Endothelial cell of umbilical vein (primary cell): Measurements from ENCODE around the gene LGR4. TPM values are rescaled to one million over a fixed set of nuclear protein-coding genes. Genes with fewer than 3 reads are reported as not detected.

Experiments used
- BruUV-seq: library from RNA; stranded (reverse); fragments of 400-500 nt; replicated peaks from 2 replicates; lab custom pipeline; 2021; lab: Mats Ljungman, UMichigan
- CTCF ChIA-PET: fragments of 300-600, 350-600 bp; sonication (Branson Sonifier 250); formaldehyde crosslinking; loops from one replicate; lab custom pipeline; 2021; ENCODE audit warnings: antibody characterized with exemption, inconsistent platforms; lab: Charles Lee
- POLR2A ChIA-PET: fragments of 300-600, 350-600 bp; sonication (Branson Sonifier 250); formaldehyde crosslinking; loops from one replicate; lab custom pipeline; 2021; ENCODE audit warnings: antibody characterized with exemption, inconsistent platforms; lab: Charles Lee
- DNase-seq: peaks from one replicate; pipeline ENCODE4 v3.0.0-alpha.2; 2011; ENCODE audit warnings: low read depth, low spot score
- FAIRE-seq: peaks from 2 replicates; lab custom pipeline; 2011; peaks lifted over from hg19 to GRCh38; lab: Jason Lieb, UNC
- H2AFZ ChIP-seq: 2 replicates; pipeline ENCODE4 v1.6.0; 2012; ENCODE audit warnings: low read depth, low read length, control low read depth, inconsistent platforms
- H3K27ac ChIP-seq: 2 replicates; pipeline ENCODE4 v1.5.1; 2011; ENCODE audit warnings: low read depth, mild to moderate bottlenecking, control low read depth, low read length, moderate library complexity; ENCODE audit not compliant: insufficient read depth
- H3K27me3 ChIP-seq, 2 experiments: 2 replicates each; pipeline versions ENCODE4 v1.6.0 to v1.6.1; 2011; ENCODE audit warnings: low read length in 2 of 2, mixed read lengths in 1 of 2; ENCODE audit not compliant: control insufficient read depth in 2 of 2, insufficient read depth in 2 of 2
- H3K36me3 ChIP-seq, 2 experiments: 2 replicates in 1 of 2; 3 replicates in 1 of 2; pipeline ENCODE4 v1.5.1; 2011; ENCODE audit warnings: low read length in 2 of 2, mild to moderate bottlenecking in 1 of 2, moderate library complexity in 1 of 2; ENCODE audit not compliant: control insufficient read depth in 2 of 2, insufficient read depth in 2 of 2; ENCODE audit errors: extremely low read depth in 1 of 2
- H3K4me1 ChIP-seq: 3 replicates; pipeline ENCODE4 v1.5.1; 2011; ENCODE audit warnings: mild to moderate bottlenecking, low read length; ENCODE audit not compliant: control insufficient read depth, insufficient read depth; ENCODE audit errors: extremely low read depth
- H3K4me2 ChIP-seq: 2 replicates; pipeline ENCODE4 v1.6.1; 2011; ENCODE audit warnings: low read length, control low read depth, mixed read lengths; ENCODE audit not compliant: insufficient read depth
- H3K4me3 ChIP-seq, 3 experiments: fragments of 200-600 bp in 1 of 3; sonication (generic), shearing (Covaris generic) in 1 of 3; replicated peaks in 1 of 3; 2 replicates each; pipeline ENCODE4 v1.5.1; 2011 to 2016; ENCODE audit warnings: control low read depth in 3 of 3, low read length in 3 of 3, mild to moderate bottlenecking in 2 of 3, inconsistent platforms in 1 of 3, low read depth in 1 of 3, moderate library complexity in 1 of 3; ENCODE audit not compliant: insufficient read depth in 1 of 3
- H3K79me2 ChIP-seq: 2 replicates; pipeline ENCODE4 v1.6.0; 2012; ENCODE audit warnings: low read length, inconsistent platforms; ENCODE audit not compliant: control insufficient read depth, insufficient read depth
- H3K9ac ChIP-seq: replicated peaks from 2 replicates; pipeline ENCODE3; 2011; ENCODE audit warnings: low read length, control low read depth; ENCODE audit not compliant: insufficient read depth; ENCODE audit errors: extremely low read depth
- H3K9me1 ChIP-seq: replicated peaks from 3 replicates; pipeline ENCODE4 v1.6.0; 2011; ENCODE audit warnings: mild to moderate bottlenecking, low read length; ENCODE audit not compliant: control insufficient read depth, insufficient read depth; ENCODE audit errors: extremely low read depth
- H3K9me3 ChIP-seq: replicated peaks from 2 replicates; pipeline ENCODE4 v1.5.1; 2012; ENCODE audit warnings: low read length, inconsistent platforms; ENCODE audit not compliant: control insufficient read depth, insufficient read depth
- H4K20me1 ChIP-seq: replicated peaks from 2 replicates; pipeline ENCODE3; 2011; ENCODE audit warnings: mild to moderate bottlenecking, low read length; ENCODE audit not compliant: control insufficient read depth, insufficient read depth; ENCODE audit errors: extremely low read depth
- EZH2 ChIP-seq: IDR thresholded peaks from 2 replicates; pipeline ENCODE4 v1.6.1; 2012; ENCODE audit warnings: borderline replicate concordance, low read depth, mild to moderate bottlenecking, moderate library complexity, low read length, inconsistent platforms; ENCODE audit not compliant: severe bottlenecking
- FOS ChIP-seq: IDR thresholded peaks from 2 replicates; pipeline ENCODE4 v1.6.1; 2011; ENCODE audit warnings: mild to moderate bottlenecking, low read length, moderate library complexity, borderline replicate concordance; ENCODE audit not compliant: insufficient read depth
- MYC ChIP-seq: IDR thresholded peaks from one replicate; pipeline ENCODE4 v1.6.1; 2011; ENCODE audit warnings: mild to moderate bottlenecking, low read depth, low read length
- POLR2AphosphoS5 ChIP-seq: IDR thresholded peaks from 2 replicates; pipeline ENCODE4 v1.6.1; 2012; ENCODE audit warnings: low read depth, mild to moderate bottlenecking, control low read depth, low read length, moderate library complexity; ENCODE audit not compliant: insufficient read depth
- dilution Hi-C: fragments of 300-500 bp; cut with MboI; formaldehyde crosslinking; loops from one replicate; pipeline ENCODE4 v1.15.0; 2019; ENCODE audit warnings: low sequenced_read_pairs; ENCODE audit not compliant: extremely low pct_ligation_motif_present
- intact Hi-C: fragments of 100-400 bp; cut with micrococcal nuclease; formaldehyde crosslinking; loops from one replicate; pipeline ENCODE4 v1.10.0; 2022
- polyA plus RNA-seq, 4 experiments: library from polyadenylated mRNA; depleted of rRNA in 3 of 4; stranded (reverse) in 3 of 4; unstranded in 1 of 4; fragments of >200 nt; gene quantifications; 2 replicates each; pipeline versions ENCODE4 v1.2.1 to v1.2.3, GENCODE V29; 2011 to 2012; ENCODE audit warnings: missing spikeins in 1 of 4
- total RNA-seq: library from RNA; stranded (reverse); gene quantifications from 2 replicates; pipeline ENCODE4 v1.2.3, GENCODE V29; 2021
- TF ChIP-seq, protein P1 (sequence below), 2 donors: IDR thresholded peaks; 1 replicate in 1 of 2; 2 replicates in 1 of 2; pipeline ENCODE4 v1.5.1; 2011; ENCODE audit warnings: low read length in 2 of 2, mild to moderate bottlenecking in 2 of 2, moderate library complexity in 2 of 2, control low read depth in 1 of 2, inconsistent platforms in 1 of 2, low read depth in 1 of 2; ENCODE audit not compliant: insufficient read depth in 1 of 2; ENCODE audit errors: extremely low read depth in 1 of 2
- TF ChIP-seq, protein P2 (sequence below): IDR thresholded peaks from 2 replicates; pipeline ENCODE4 v1.6.1; 2011; ENCODE audit not compliant: insufficient read depth, insufficient read length

Gene LGR4
- total and polyA plus RNA-seq, 2 donors (not counting 3 experiments of a cell fraction or from before 2014, with no cell fraction given): 1.3 to 3.1 TPM

DNA sequence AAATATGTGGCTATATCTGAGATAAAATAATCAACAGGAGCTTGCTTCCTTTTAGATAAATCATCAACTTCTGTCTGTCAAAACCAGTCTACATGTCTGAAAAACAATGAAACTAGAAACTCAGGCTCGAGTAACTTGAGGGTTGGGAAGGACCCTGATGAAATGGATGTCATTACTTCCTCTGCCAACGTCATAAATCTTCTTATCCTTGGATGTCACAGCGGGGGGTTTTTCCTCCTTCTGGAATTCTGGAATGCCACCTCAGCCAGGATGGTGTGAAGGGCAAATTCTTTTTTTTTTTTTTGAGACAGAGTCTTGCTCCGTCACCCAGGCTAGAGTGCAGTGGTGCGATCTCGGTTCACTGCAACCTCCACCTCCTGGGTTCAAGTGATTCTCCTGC is 13.4 kb downstream of the LGR4 start:
- dilution Hi-C loops: no loop called here
- intact Hi-C loops: no loop called here
- Histone ChIP-seq H3K27ac (no peak overlapping the region), H3K9ac (no peak overlapping the region), H3K4me3 (no peak overlapping the region), H3K36me3 (no peaks in the 10 kb centered on the region), H3K4me1 (peaks cover 20% of the 10 kb centered on the region), H3K79me2 (no peaks in the 10 kb centered on the region), H4K20me1 (no peaks in the 10 kb centered on the region), H3K9me3 (no peaks in the 10 kb centered on the region), H3K27me3 (no peaks in the 10 kb centered on the region), H3K9me1 (no peaks in the 10 kb centered on the region), H2AFZ (no peak overlapping the region), H3K4me2 (no peak overlapping the region)
- FAIRE-seq (no peak), DNase-seq (no peak)
- POLR2A ChIA-PET: interaction anchor here (0.7 kb wide), 1 partner anchor 13 kb away, joined by 4 read pairs; the partner anchor contains the start of gene LGR4
- CTCF ChIA-PET: no interaction called here
- TF ChIP-seq FOS (no peak), POLR2AphosphoS5 (no peak), MYC (no peak)
- no TSS peak for BruUV-seq

DNA sequence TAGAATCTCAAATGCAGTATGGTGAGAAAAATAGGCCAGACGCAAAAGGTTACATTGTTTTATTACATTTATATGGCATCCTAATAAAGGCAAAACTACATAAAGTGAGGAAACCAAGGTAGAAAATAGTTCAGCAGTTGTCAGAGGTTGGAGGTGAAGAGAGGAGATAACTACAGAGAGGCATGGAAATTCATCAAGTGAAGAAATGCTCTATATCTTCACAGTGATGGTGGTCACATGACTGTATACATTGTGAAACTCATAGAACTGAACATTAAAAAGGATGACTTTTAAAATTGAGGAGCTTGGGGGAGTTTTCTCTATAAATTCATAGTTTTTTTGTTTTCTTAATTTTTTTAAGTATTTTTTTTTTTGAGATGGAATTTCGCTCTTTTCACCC is 14.4 kb downstream of the LGR4 start:
- BruUV-seq: no TSS peak
- no peak for FAIRE-seq
- H3K9me3 ChIP-seq: no peaks in the 10 kb centered on the region
- H3K27me3 ChIP-seq: no peaks in the 10 kb centered on the region
- no peaks in the 10 kb centered on the region for H3K79me2 ChIP-seq
- dilution Hi-C loops (no loop called here), intact Hi-C loops (no loop called here)
- ChIA-PET POLR2A (no interaction called here), CTCF (no interaction called here)
- H3K4me3 ChIP-seq: no peak overlapping the region
- H3K9ac ChIP-seq: no peak overlapping the region
- DNase-seq: no peak
- TF ChIP-seq EZH2 (no peak), MYC (no peak), FOS (no peak)
- TF ChIP-seq, protein P1, sequence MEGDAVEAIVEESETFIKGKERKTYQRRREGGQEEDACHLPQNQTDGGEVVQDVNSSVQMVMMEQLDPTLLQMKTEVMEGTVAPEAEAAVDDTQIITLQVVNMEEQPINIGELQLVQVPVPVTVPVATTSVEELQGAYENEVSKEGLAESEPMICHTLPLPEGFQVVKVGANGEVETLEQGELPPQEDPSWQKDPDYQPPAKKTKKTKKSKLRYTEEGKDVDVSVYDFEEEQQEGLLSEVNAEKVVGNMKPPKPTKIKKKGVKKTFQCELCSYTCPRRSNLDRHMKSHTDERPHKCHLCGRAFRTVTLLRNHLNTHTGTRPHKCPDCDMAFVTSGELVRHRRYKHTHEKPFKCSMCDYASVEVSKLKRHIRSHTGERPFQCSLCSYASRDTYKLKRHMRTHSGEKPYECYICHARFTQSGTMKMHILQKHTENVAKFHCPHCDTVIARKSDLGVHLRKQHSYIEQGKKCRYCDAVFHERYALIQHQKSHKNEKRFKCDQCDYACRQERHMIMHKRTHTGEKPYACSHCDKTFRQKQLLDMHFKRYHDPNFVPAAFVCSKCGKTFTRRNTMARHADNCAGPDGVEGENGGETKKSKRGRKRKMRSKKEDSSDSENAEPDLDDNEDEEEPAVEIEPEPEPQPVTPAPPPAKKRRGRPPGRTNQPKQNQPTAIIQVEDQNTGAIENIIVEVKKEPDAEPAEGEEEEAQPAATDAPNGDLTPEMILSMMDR (IDR thresholded peaks at IDR 0.05; ENCODE audit: extremely low read depth in 1 of 2, insufficient read depth in 1 of 2, low read depth in 1 of 2, low read length in 2 of 2): no peak
- TF ChIP-seq, protein P2, sequence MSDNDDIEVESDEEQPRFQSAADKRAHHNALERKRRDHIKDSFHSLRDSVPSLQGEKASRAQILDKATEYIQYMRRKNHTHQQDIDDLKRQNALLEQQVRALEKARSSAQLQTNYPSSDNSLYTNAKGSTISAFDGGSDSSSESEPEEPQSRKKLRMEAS: no peak
- H3K4me2 ChIP-seq: no peak overlapping the region
- no peaks in the 10 kb centered on the region for H3K9me1 ChIP-seq
- no peak overlapping the region for H3K27ac ChIP-seq
- H4K20me1 ChIP-seq: no peaks in the 10 kb centered on the region
- H3K36me3 ChIP-seq: no peaks in the 10 kb centered on the region
- peaks cover 20% of the 10 kb centered on the region for H3K4me1 ChIP-seq
- H2AFZ ChIP-seq: no peak overlapping the region
